ENCODE measurements around the gene BLMH. TPM values are rescaled to one million over a fixed set of nuclear protein-coding genes. Genes with fewer than 3 reads are reported as not detected.

Gene BLMH
- total and polyA plus RNA-seq, 10 of the 15 experiments (the other 5 are each of a cell fraction or from before 2014, with no cell fraction given) = 16.1 to 63.9 (median 54.0) TPM

DNA sequence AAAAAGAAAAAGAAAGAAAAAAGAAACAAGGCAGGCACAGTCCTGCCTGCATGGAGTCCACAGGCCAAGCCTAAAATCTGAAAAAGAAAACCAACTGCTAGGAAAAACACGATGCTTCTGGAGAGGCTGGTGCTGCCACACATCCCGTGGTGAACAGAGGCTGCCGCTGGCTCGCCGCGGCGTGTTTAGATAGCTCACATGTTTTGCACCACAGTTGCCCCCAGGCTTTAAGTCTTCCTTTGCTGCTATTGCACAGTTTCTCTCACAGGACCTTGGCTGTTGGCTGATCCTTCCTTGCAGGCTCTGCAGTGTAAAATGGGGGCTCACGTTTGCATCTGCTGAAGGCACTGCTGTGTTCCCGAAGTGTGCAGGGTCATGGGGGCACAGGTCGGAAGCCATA is 64.9 kb downstream of the BLMH start:
- H3K4me2 ChIP-seq (ENCODE audit: control insufficient read depth, insufficient read depth) = no peak overlapping the region
- no peak for FAIRE-seq
- H3K27me3 ChIP-seq (replicated peaks in 1 of 2; ENCODE audit: control insufficient read depth in 2 of 2, insufficient read depth in 2 of 2, low read length in 1 of 2) = no peaks in the 10 kb centered on the region
- SMC1A ChIA-PET (ENCODE audit: uncharacterized antibody, unreplicated experiment) = no interaction called here
- in situ Hi-C loops (cut with MboI) (no loop called here), intact Hi-C loops (cut with micrococcal nuclease; ENCODE audit: unreplicated experiment) (no loop called here)
- 78% methylated on average over 10 of the region's 10 CpGs for WGBS (ENCODE audit: insufficient coverage, insufficient replicate concordance, low lambda C conversion rate, missing lambda C conversion rate)
- no peak overlapping the region for H2AFZ ChIP-seq (ENCODE audit: control insufficient read depth, low read depth, low read length)
- TF ChIP-seq ZNF207 (IDR thresholded peaks at IDR 0.05; ENCODE audit: borderline replicate concordance) (no peak), SUPT20H (IDR thresholded peaks at IDR 0.05; ENCODE audit: borderline replicate concordance, control insufficient read depth, low read depth, low read length) (no peak), PAX8 (IDR thresholded peaks at IDR 0.05) (no peak), BRCA1 (IDR thresholded peaks at IDR 0.05; ENCODE audit: low read depth, low read length) (no peak), EED (IDR thresholded peaks at IDR 0.05; ENCODE audit: low read depth) (no peak), ZBED1 (IDR thresholded peaks at IDR 0.05; ENCODE audit: borderline replicate concordance) (no peak), IKZF1 (conservative IDR thresholded peaks at IDR 0.05) (no peak), SMAD1 (IDR thresholded peaks at IDR 0.05; ENCODE audit: low read depth, partially characterized antibody) (no peak), FOXK2 (IDR thresholded peaks at IDR 0.05) (no peak), ASH2L (IDR thresholded peaks at IDR 0.05; ENCODE audit: borderline replicate concordance, low read depth) (no peak), FOXM1 (IDR thresholded peaks at IDR 0.05; ENCODE audit: low read depth, low read length) (no peak)
- TF ChIP-seq, protein P1, sequence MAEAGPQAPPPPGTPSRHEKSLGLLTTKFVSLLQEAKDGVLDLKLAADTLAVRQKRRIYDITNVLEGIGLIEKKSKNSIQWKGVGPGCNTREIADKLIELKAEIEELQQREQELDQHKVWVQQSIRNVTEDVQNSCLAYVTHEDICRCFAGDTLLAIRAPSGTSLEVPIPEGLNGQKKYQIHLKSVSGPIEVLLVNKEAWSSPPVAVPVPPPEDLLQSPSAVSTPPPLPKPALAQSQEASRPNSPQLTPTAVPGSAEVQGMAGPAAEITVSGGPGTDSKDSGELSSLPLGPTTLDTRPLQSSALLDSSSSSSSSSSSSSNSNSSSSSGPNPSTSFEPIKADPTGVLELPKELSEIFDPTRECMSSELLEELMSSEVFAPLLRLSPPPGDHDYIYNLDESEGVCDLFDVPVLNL (IDR thresholded peaks at IDR 0.05; ENCODE audit: low read depth, low read length) = no peak
- H3K79me2 ChIP-seq (ENCODE audit: control insufficient read depth, insufficient read depth, low read length) = no peaks in the 10 kb centered on the region
- POLR2A ChIA-PET = no interaction called here
- no peaks in the 10 kb centered on the region for H3K36me3 ChIP-seq (ENCODE audit: control insufficient read depth in 2 of 2, insufficient read depth in 2 of 2, low read length in 1 of 2)
- BruUV-seq (replicated peaks) = no TSS peak
- no peak for ATAC-seq
- H3K9ac ChIP-seq (ENCODE audit: control insufficient read depth, insufficient read depth, low read length) = no peak overlapping the region
- RAD21 ChIA-PET (ENCODE audit: unreplicated experiment) = no interaction called here
- CTCF ChIA-PET = interaction anchor here (1.9 to 3.3 kb wide), 2 partner anchors 102 to 122 kb away, joined by 6 to 11 read pairs; no protein-coding TSS in a partner anchor
- no peak overlapping the region for H3K27ac ChIP-seq (ENCODE audit: control insufficient read depth, insufficient read depth)
- DNase-seq (ENCODE audit: low read depth, low spot score) = no peak
- H3K4me3 ChIP-seq = no peak overlapping the region
- no peaks in the 10 kb centered on the region for H3K4me1 ChIP-seq (ENCODE audit: control insufficient read depth, insufficient read depth, low read length)
- H4K20me1 ChIP-seq (ENCODE audit: control insufficient read depth, insufficient read depth) = no peaks in the 10 kb centered on the region
- no peaks in the 10 kb centered on the region for H3K9me3 ChIP-seq (replicated peaks; ENCODE audit: control insufficient read depth, insufficient read depth, low read length)

Data from GM12878 (cell line).